IMR-90 (cell line): ENCODE results near the gene TRIM10.

ENCODE experiments used
- BHLHE40 ChIP-seq: fragments of 150-350 bp; IDR thresholded peaks from 2 replicates; pipeline ENCODE4 v1.6.1; 2016; ENCODE audit warnings: mild to moderate bottlenecking, low read depth, low read length
- CEBPB ChIP-seq: IDR thresholded peaks from 2 replicates; pipeline ENCODE4 v1.6.1; 2012; ENCODE audit warnings: low read depth, low read length, improper control_type of control experiment
- CTCF ChIP-seq: conservative IDR thresholded peaks from 2 replicates; pipeline ENCODE4 v1.5.1; 2012; ENCODE audit warnings: mild to moderate bottlenecking, low read depth, low read length, improper control_type of control experiment
- MAZ ChIP-seq: IDR thresholded peaks from 2 replicates; pipeline ENCODE4 v1.6.1; 2012; ENCODE audit warnings: low read depth, mild to moderate bottlenecking, low read length, improper control_type of control experiment, moderate library complexity, borderline replicate concordance
- MXI1 ChIP-seq: IDR thresholded peaks from 2 replicates; pipeline ENCODE4 v1.6.1; 2012; ENCODE audit warnings: low read depth, mild to moderate bottlenecking, low read length, moderate library complexity, borderline replicate concordance
- POLR2A ChIP-seq: IDR thresholded peaks from 2 replicates; pipeline ENCODE4 v1.6.1; 2012; ENCODE audit warnings: mild to moderate bottlenecking, low read depth, low read length
- SMC3 ChIP-seq: fragments of 150-350 bp; IDR thresholded peaks from 2 replicates; pipeline ENCODE4 v1.6.1; 2016; ENCODE audit warnings: low read depth, mild to moderate bottlenecking, antibody characterized with exemption, low read length, moderate library complexity
- USF2 ChIP-seq: fragments of 150-350 bp; IDR thresholded peaks from 2 replicates; pipeline ENCODE4 v1.6.1; 2017; ENCODE audit warnings: mild to moderate bottlenecking, antibody characterized with exemption, low read length, low read depth
- TF ChIP-seq, protein P1 (sequence below): fragments of 150-350 bp; IDR thresholded peaks from 2 replicates; pipeline ENCODE4 v1.6.1; 2016; ENCODE audit warnings: low read depth, mild to moderate bottlenecking, low read length, moderate library complexity, borderline replicate concordance

DNA sequence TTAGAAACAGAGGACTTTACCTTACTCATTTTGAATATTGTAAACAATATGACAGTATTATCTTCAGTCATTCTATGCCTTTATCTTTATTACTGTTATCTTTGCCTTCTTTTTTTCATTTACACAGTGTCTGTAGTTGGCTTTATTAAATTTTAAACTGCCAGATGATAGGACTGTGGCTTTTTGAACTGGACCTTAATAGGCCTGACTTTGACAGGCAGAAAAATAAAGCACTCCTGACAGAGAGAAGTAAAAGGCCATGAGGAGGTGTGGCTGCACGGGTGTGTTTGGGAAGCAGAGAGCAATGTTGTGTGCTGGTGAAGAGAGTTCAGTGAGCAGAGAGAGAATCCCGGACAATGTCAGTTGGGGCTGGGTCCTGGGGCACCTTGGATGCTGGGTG, 17.2 kb downstream of the TRIM10 start:
- TF ChIP-seq CTCF: no peak
- TF ChIP-seq USF2: no peak
- TF ChIP-seq MXI1: no peak
- no peak for TF ChIP-seq MAZ
- no peak for TF ChIP-seq POLR2A
- no peak for TF ChIP-seq SMC3
- no peak for TF ChIP-seq BHLHE40
- TF ChIP-seq, protein P1, sequence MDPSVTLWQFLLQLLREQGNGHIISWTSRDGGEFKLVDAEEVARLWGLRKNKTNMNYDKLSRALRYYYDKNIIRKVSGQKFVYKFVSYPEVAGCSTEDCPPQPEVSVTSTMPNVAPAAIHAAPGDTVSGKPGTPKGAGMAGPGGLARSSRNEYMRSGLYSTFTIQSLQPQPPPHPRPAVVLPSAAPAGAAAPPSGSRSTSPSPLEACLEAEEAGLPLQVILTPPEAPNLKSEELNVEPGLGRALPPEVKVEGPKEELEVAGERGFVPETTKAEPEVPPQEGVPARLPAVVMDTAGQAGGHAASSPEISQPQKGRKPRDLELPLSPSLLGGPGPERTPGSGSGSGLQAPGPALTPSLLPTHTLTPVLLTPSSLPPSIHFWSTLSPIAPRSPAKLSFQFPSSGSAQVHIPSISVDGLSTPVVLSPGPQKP: no peak
- no peak for TF ChIP-seq CEBPB
